ENCODE data around the gene ATIC.

ATIC gene

DNA sequence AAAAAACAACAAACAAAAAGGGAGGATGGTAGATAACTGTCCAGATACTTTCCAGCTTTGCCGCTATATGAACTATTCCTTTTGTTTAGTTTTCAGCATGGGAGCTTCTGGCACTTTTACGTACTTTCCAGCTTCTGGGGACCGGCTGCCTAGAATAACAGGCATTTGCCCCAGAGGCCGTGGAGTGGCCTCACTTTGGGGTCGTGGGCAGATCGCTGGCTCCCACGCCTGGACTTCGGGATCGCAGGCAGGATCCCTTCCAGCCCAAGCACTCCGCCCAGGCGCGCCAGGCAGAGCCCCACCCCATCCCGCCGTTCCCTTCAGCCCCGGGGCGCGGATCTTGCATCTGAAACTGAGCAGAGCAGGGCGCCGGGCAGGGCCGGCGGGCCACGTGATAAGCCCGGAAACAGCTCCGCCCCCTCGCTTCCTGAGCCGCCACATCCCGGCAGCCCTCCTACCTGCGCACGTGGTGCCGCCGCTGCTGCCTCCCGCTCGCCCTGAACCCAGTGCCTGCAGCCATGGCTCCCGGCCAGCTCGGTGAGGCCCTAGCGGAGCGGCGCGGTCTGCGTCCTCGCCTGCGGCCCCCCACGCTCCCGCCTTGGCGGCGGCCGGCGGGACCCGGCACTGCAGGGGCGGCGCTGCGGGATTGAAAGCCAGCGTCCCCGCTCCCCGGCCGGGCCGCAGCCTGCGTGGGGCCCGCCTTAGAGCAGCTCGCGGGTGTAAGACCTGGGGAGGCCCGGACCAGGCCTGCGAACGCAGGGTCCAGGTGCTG is at the start of gene ATIC:
Gene ATIC (plus strand): TSS at position 435 of the 772 bp plus-strand sequence. CDS start 84 bp downstream, at position 519.
- H3K4me3 ChIP-seq (ENCODE audit: low read depth in 1 of 2, low read length in 2 of 2) = peak within 1 kb of the TSS; percentile 80 to 90
- peak within 1 kb of the TSS; percentile 30 for H3K27ac ChIP-seq (ENCODE audit: low read depth, low read length)
- peaks cover 11 to 14% of the 10 kb centered on the region in 2 donors for H3K4me1 ChIP-seq (ENCODE audit: control insufficient read depth in 1 of 2, insufficient read depth in 2 of 2, low read length in 2 of 2)
- H3K27me3 ChIP-seq (ENCODE audit: control insufficient read depth in 1 of 2, insufficient read depth in 2 of 2, low read length in 2 of 2) = no peaks in the 10 kb centered on the region
- peaks cover 0 to 16% of the 10 kb centered on the region in 2 donors for H3K36me3 ChIP-seq (ENCODE audit: control insufficient read depth in 1 of 2, insufficient read depth in 2 of 2, low read length in 2 of 2)
- H3K9ac ChIP-seq (ENCODE audit: low read depth in 1 of 2, low read length in 2 of 2) = peak within 1 kb of the TSS; percentile 69 to 79
- no peaks in the 10 kb centered on the region for H3K9me3 ChIP-seq (ENCODE audit: control insufficient read depth in 1 of 2, low read length in 2 of 2)

DNA sequence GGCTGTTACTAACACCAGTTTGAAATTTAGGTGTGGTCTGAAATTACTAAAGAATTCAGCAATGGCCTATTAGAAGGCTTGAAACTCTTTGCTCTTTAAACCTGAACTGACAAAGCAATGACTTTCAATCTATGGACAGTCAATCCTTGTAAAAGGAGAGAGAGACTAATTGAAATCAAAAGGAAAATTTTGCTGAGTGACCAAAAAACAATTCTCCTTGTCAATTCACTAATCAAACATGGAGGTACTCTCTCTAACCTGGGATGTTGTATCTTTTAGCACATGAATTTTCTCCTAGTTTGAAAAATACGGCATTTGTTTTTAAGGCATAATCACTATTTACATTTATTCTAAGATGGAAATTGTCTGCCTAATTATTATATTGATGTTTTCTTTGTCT is 49.6 kb upstream of the ATIC start:
- Histone ChIP-seq H3K4me3 (ENCODE audit: low read depth in 1 of 2, low read length in 2 of 2) (no peak overlapping the region), H3K9me3 (ENCODE audit: control insufficient read depth in 1 of 2, low read length in 2 of 2) (no peaks in the 10 kb centered on the region), H3K4me1 (ENCODE audit: control insufficient read depth in 1 of 2, insufficient read depth in 2 of 2, low read length in 2 of 2) (no peaks in the 10 kb centered on the region), H3K27ac (ENCODE audit: low read depth, low read length) (no peak overlapping the region), H3K27me3 (ENCODE audit: control insufficient read depth in 1 of 2, insufficient read depth in 2 of 2, low read length in 2 of 2) (no peaks in the 10 kb centered on the region), H3K9ac (ENCODE audit: low read depth in 1 of 2, low read length in 2 of 2) (no peak overlapping the region), H3K36me3 (ENCODE audit: control insufficient read depth in 1 of 2, insufficient read depth in 2 of 2, low read length in 2 of 2) (no peaks in the 10 kb centered on the region)

DNA sequence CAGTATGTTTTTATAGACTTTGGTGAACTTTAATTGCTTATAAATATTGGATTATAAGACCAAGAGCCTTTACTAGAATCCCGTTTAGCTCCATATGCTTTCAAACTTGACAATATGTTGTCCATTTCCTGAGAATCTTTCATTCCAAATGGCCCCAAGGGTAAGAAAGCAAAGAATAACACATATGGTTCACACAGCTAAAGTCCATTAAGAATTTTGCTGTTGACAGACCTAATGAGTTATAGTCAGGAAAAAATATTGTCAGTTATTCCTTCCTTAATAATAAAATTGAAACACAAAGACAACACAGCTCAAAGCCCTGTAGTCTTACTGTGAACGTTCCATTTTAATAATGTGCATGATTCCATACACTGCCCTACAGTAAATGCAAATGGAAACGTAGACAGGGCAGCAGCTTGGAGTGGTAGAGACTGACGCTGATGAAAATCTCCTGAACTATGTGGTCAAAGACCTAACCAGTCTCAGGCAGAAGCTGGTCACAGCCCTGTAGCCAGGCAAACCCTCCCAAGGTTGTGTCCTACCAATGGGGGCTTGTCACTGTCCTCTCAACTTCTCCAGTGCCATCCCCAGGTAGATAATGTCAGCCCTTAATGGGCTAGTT is 49.0 kb upstream of the ATIC start:
- H3K36me3 ChIP-seq (ENCODE audit: control insufficient read depth in 1 of 2, insufficient read depth in 2 of 2, low read length in 2 of 2) = no peaks in the 10 kb centered on the region
- H3K4me1 ChIP-seq (ENCODE audit: control insufficient read depth in 1 of 2, insufficient read depth in 2 of 2, low read length in 2 of 2) = no peaks in the 10 kb centered on the region
- H3K27ac ChIP-seq (ENCODE audit: low read depth, low read length) = no peak overlapping the region
- H3K9me3 ChIP-seq (ENCODE audit: control insufficient read depth in 1 of 2, low read length in 2 of 2) = no peaks in the 10 kb centered on the region
- H3K27me3 ChIP-seq (ENCODE audit: control insufficient read depth in 1 of 2, insufficient read depth in 2 of 2, low read length in 2 of 2) = no peaks in the 10 kb centered on the region
- H3K4me3 ChIP-seq (ENCODE audit: low read depth in 1 of 2, low read length in 2 of 2) = no peak overlapping the region
- H3K9ac ChIP-seq (ENCODE audit: low read depth in 1 of 2, low read length in 2 of 2) = no peak overlapping the region

DNA sequence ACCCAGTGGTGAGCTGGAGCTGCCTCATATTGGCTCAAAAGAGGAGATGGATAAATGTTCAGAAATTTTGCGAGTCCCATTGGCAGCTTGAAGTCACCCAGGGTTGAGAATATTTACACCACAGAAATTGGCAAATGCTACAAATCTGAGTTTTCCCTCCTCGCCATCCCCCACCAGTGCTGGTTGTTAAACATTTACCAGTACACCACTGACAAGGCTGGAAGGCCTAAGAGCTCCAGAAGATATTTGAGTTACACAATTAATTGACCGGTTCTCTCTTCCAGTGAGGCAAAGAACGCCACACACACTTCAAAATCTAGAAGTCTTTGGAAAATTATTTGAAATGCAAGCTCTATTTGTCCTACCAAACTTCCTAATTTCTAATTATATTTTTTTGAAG is 47.5 kb upstream of the ATIC start:
- H3K9ac ChIP-seq (ENCODE audit: low read depth in 1 of 2, low read length in 2 of 2) = no peak overlapping the region
- no peaks in the 10 kb centered on the region for H3K36me3 ChIP-seq (ENCODE audit: control insufficient read depth in 1 of 2, insufficient read depth in 2 of 2, low read length in 2 of 2)
- no peak overlapping the region for H3K4me3 ChIP-seq (ENCODE audit: low read depth in 1 of 2, low read length in 2 of 2)
- no peaks in the 10 kb centered on the region for H3K4me1 ChIP-seq (ENCODE audit: control insufficient read depth in 1 of 2, insufficient read depth in 2 of 2, low read length in 2 of 2)
- H3K27ac ChIP-seq (ENCODE audit: low read depth, low read length) = no peak overlapping the region
- no peaks in the 10 kb centered on the region for H3K9me3 ChIP-seq (ENCODE audit: control insufficient read depth in 1 of 2, low read length in 2 of 2)
- no peaks in the 10 kb centered on the region for H3K27me3 ChIP-seq (ENCODE audit: control insufficient read depth in 1 of 2, insufficient read depth in 2 of 2, low read length in 2 of 2)

DNA sequence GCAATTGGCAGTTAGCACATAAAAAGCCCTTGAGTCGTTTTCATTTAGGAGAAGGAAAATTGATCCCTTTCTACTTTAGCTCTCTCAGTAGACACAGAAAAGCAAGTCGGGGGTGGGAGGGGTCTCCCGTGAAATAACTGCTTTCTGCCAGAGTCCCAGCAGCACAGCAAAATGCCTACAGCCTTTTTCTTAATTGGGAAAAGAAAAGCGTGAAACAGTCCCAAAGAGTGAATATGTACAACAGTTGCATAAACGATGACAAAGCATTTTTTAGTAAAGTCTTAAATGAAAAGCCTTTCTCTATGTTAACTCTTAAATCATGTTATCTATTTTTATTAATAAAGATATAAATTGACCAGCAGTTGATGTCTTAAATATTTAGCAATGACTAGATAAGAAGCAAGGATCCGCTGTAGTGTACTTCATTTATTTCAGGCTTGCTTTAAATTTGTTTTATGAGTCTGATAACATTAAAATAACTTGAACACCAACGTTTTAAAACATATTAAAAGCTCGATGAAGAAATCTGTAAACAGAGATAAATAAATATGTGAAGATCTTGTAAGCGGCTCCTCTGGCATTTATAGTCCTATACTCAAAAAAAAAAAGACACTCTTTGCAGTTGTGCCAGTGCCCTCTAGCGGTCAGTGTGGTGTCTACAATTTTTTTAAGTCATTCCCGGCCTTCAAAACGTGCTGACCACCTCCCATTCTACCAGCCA is 42.3 kb upstream of the ATIC start:
- H3K4me3 ChIP-seq (ENCODE audit: low read depth in 1 of 2, low read length in 2 of 2) = no peak overlapping the region
- no peaks in the 10 kb centered on the region for H3K4me1 ChIP-seq (ENCODE audit: control insufficient read depth in 1 of 2, insufficient read depth in 2 of 2, low read length in 2 of 2)
- H3K36me3 ChIP-seq (ENCODE audit: control insufficient read depth in 1 of 2, insufficient read depth in 2 of 2, low read length in 2 of 2) = no peaks in the 10 kb centered on the region
- no peaks in the 10 kb centered on the region for H3K27me3 ChIP-seq (ENCODE audit: control insufficient read depth in 1 of 2, insufficient read depth in 2 of 2, low read length in 2 of 2)
- H3K9me3 ChIP-seq (ENCODE audit: control insufficient read depth in 1 of 2, low read length in 2 of 2) = no peaks in the 10 kb centered on the region
- H3K27ac ChIP-seq (ENCODE audit: low read depth, low read length) = no peak overlapping the region
- H3K9ac ChIP-seq (ENCODE audit: low read depth in 1 of 2, low read length in 2 of 2) = no peak overlapping the region

DNA sequence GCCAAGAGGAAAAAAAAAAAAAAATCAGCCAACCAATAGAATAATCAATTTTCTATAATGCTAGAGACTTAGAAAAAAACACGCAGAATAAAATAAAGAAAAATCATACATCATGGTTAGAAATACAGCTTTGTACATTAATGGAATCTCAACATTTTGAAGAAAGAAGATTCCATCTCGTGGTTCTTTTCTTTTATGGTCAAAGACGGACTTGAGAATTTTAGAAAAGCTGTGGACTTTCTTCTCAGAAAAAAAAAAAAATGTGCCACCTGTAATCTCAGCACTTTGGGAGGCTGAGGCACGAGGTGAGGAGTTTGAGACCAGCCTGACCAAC is 41.8 kb upstream of the ATIC start:
- Histone ChIP-seq H3K4me1 (ENCODE audit: control insufficient read depth in 1 of 2, insufficient read depth in 2 of 2, low read length in 2 of 2) (no peaks in the 10 kb centered on the region), H3K36me3 (ENCODE audit: control insufficient read depth in 1 of 2, insufficient read depth in 2 of 2, low read length in 2 of 2) (no peaks in the 10 kb centered on the region), H3K27ac (ENCODE audit: low read depth, low read length) (no peak overlapping the region), H3K4me3 (ENCODE audit: low read depth in 1 of 2, low read length in 2 of 2) (no peak overlapping the region), H3K9me3 (ENCODE audit: control insufficient read depth in 1 of 2, low read length in 2 of 2) (no peaks in the 10 kb centered on the region), H3K9ac (ENCODE audit: low read depth in 1 of 2, low read length in 2 of 2) (no peak overlapping the region), H3K27me3 (ENCODE audit: control insufficient read depth in 1 of 2, insufficient read depth in 2 of 2, low read length in 2 of 2) (no peaks in the 10 kb centered on the region)

DNA sequence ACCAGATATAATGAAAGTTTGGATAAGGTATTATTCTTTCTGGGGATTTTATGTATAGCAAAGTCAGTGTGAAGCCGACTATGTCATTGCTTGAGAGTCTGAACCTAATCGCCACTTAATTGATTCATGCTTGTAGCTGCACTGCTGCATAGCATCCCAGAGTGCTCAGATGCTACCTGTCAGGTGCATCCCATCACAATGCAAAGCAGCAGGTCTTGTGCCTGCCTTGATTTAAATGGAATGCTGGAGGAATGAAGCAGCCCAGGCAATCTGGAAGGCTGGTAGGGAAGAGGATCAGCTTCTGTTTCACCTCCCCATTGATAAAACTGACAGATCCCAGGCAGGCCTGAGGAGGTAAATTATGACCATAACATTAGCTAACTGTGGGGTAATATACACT is 40.4 kb upstream of the ATIC start:
- H3K36me3 ChIP-seq (ENCODE audit: control insufficient read depth in 1 of 2, insufficient read depth in 2 of 2, low read length in 2 of 2) = no peaks in the 10 kb centered on the region
- H3K27me3 ChIP-seq (ENCODE audit: control insufficient read depth in 1 of 2, insufficient read depth in 2 of 2, low read length in 2 of 2) = no peaks in the 10 kb centered on the region
- no peaks in the 10 kb centered on the region for H3K9me3 ChIP-seq (ENCODE audit: control insufficient read depth in 1 of 2, low read length in 2 of 2)
- no peaks in the 10 kb centered on the region for H3K4me1 ChIP-seq (ENCODE audit: control insufficient read depth in 1 of 2, insufficient read depth in 2 of 2, low read length in 2 of 2)
- no peak overlapping the region for H3K27ac ChIP-seq (ENCODE audit: low read depth, low read length)
- H3K9ac ChIP-seq (ENCODE audit: low read depth in 1 of 2, low read length in 2 of 2) = no peak overlapping the region
- no peak overlapping the region for H3K4me3 ChIP-seq (ENCODE audit: low read depth in 1 of 2, low read length in 2 of 2)

DNA sequence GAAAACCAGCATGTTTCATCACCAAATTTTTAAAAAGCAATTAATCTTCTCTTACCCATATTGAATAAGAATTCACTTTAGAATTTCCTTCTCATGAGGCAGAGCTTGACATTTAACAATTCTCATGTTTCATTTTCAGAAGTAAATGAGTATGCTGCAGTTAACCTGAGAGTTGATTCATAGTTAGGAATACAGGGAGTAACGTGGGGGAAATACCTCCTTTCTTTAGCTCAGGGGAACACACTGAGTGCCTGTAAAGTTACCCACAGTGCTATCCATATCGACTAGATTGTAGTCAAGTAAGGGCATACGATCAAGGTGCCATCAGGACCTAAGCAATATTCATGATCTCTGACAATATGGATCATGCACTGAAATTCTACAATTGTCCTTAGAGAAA is 38.9 kb upstream of the ATIC start:
- Histone ChIP-seq H3K9ac (ENCODE audit: low read depth in 1 of 2, low read length in 2 of 2) (no peak overlapping the region), H3K4me3 (ENCODE audit: low read depth in 1 of 2, low read length in 2 of 2) (no peak overlapping the region), H3K27ac (ENCODE audit: low read depth, low read length) (no peak overlapping the region), H3K4me1 (ENCODE audit: control insufficient read depth in 1 of 2, insufficient read depth in 2 of 2, low read length in 2 of 2) (no peaks in the 10 kb centered on the region), H3K9me3 (ENCODE audit: control insufficient read depth in 1 of 2, low read length in 2 of 2) (no peaks in the 10 kb centered on the region), H3K36me3 (ENCODE audit: control insufficient read depth in 1 of 2, insufficient read depth in 2 of 2, low read length in 2 of 2) (no peaks in the 10 kb centered on the region), H3K27me3 (ENCODE audit: control insufficient read depth in 1 of 2, insufficient read depth in 2 of 2, low read length in 2 of 2) (no peaks in the 10 kb centered on the region)

DNA sequence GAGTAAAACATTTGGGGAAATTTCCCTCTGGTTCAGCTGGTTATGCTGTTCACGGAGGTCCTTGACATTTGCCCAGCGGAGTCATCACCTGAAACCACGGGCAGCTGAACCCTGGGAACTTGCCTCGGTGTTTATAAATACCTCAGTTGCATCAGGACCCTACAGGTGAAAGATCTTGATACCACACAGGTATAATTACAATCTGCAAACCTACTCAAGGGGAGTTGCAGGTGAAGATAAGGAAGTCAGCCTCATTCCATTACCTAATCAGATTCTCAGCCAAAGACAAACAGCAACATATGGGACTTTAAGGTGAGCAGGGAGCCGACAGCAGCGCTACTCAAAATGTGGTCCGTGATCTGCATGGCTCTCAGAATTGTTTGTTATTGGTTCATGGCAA is 37.0 kb upstream of the ATIC start:
- H3K9me3 ChIP-seq (ENCODE audit: control insufficient read depth in 1 of 2, low read length in 2 of 2) = no peaks in the 10 kb centered on the region
- H3K4me3 ChIP-seq (ENCODE audit: low read depth in 1 of 2, low read length in 2 of 2) = no peak overlapping the region
- no peaks in the 10 kb centered on the region for H3K36me3 ChIP-seq (ENCODE audit: control insufficient read depth in 1 of 2, insufficient read depth in 2 of 2, low read length in 2 of 2)
- H3K27ac ChIP-seq (ENCODE audit: low read depth, low read length) = no peak overlapping the region
- no peaks in the 10 kb centered on the region for H3K4me1 ChIP-seq (ENCODE audit: control insufficient read depth in 1 of 2, insufficient read depth in 2 of 2, low read length in 2 of 2)
- H3K27me3 ChIP-seq (ENCODE audit: control insufficient read depth in 1 of 2, insufficient read depth in 2 of 2, low read length in 2 of 2) = no peaks in the 10 kb centered on the region
- no peak overlapping the region for H3K9ac ChIP-seq (ENCODE audit: low read depth in 1 of 2, low read length in 2 of 2)

DNA sequence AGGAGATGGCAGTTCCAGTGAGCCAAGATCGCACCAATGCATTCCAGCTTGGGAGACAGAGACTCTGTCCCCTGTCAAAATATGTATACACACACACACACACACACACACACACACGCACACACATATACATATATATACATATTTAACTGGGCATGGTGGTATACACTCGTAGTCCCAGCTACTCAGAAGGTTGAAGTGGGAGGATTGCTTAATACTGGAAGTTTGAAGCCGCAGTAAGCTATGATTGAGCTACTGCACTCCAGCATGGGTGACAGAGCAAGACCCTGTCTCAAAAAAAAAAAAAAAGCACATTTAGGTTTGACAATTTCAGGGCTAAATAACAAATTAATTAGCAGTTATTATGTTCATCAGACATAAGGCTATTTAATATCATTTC is 36.0 kb upstream of the ATIC start:
- H3K36me3 ChIP-seq (ENCODE audit: control insufficient read depth in 1 of 2, insufficient read depth in 2 of 2, low read length in 2 of 2) = no peaks in the 10 kb centered on the region
- H3K9me3 ChIP-seq (ENCODE audit: control insufficient read depth in 1 of 2, low read length in 2 of 2) = no peaks in the 10 kb centered on the region
- H3K4me3 ChIP-seq (ENCODE audit: low read depth in 1 of 2, low read length in 2 of 2) = no peak overlapping the region
- H3K27me3 ChIP-seq (ENCODE audit: control insufficient read depth in 1 of 2, insufficient read depth in 2 of 2, low read length in 2 of 2) = no peaks in the 10 kb centered on the region
- no peaks in the 10 kb centered on the region for H3K4me1 ChIP-seq (ENCODE audit: control insufficient read depth in 1 of 2, insufficient read depth in 2 of 2, low read length in 2 of 2)
- H3K9ac ChIP-seq (ENCODE audit: low read depth in 1 of 2, low read length in 2 of 2) = no peak overlapping the region
- no peak overlapping the region for H3K27ac ChIP-seq (ENCODE audit: low read depth, low read length)
